Urothelium cell line (cell line): Measurements from ENCODE around the gene PSME4.

Experiments
- DNase-seq: peaks from one replicate; pipeline ENCODE4 v3.0.0; 2011; ENCODE audit warnings: low spot score, mixed read lengths
- FAIRE-seq: peaks from 2 replicates; lab custom pipeline; 2011; peaks lifted over from hg19 to GRCh38; lab: Jason Lieb, UNC

The PSME4 gene, protein sequence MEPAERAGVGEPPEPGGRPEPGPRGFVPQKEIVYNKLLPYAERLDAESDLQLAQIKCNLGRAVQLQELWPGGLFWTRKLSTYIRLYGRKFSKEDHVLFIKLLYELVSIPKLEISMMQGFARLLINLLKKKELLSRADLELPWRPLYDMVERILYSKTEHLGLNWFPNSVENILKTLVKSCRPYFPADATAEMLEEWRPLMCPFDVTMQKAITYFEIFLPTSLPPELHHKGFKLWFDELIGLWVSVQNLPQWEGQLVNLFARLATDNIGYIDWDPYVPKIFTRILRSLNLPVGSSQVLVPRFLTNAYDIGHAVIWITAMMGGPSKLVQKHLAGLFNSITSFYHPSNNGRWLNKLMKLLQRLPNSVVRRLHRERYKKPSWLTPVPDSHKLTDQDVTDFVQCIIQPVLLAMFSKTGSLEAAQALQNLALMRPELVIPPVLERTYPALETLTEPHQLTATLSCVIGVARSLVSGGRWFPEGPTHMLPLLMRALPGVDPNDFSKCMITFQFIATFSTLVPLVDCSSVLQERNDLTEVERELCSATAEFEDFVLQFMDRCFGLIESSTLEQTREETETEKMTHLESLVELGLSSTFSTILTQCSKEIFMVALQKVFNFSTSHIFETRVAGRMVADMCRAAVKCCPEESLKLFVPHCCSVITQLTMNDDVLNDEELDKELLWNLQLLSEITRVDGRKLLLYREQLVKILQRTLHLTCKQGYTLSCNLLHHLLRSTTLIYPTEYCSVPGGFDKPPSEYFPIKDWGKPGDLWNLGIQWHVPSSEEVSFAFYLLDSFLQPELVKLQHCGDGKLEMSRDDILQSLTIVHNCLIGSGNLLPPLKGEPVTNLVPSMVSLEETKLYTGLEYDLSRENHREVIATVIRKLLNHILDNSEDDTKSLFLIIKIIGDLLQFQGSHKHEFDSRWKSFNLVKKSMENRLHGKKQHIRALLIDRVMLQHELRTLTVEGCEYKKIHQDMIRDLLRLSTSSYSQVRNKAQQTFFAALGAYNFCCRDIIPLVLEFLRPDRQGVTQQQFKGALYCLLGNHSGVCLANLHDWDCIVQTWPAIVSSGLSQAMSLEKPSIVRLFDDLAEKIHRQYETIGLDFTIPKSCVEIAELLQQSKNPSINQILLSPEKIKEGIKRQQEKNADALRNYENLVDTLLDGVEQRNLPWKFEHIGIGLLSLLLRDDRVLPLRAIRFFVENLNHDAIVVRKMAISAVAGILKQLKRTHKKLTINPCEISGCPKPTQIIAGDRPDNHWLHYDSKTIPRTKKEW (N-terminal part only)

DNA sequence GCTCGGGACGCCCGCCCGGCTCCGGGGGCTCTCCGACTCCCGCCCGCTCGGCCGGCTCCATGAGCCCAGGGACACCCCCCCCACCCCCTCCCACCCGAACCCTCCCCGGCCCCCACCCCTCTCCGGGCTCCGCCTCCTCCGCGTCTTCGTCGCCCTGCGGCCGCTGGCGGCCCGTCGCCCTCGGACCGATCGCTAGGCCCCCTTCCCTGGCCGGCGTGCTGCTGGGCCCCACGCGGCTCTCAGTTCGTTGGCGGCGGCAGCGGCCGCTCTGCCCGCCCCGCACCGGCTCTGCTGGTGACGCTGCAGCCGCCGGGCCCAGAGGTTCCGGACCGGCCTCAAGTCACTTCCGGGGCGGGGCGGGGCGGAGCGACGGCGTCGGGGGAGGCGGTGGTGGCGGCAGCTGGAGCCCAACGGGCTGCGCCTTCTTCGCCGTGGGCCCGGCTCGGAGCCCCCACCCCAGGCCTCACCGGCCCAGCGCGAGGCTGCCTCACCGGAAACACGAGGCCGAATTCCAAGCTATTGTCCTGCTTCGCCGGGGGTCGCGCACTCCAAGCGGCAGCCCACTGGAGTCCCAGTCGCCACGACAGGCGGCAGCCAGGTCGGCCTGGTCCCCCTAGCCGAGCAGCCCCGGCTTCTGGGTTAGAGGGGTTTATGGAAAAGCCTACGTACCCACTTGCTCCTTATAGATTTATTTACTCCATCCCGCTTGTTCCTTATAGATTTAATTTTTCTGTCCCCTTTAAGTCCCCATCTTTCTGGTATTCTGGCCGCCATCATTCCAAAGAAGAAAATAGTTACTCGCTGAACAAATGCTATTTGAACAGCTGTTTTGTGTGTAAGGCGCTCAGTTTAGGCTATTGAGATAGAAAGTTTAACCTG lies at the start of gene PSME4:
PSME4 (minus strand) TSS at position 270 of the 879 bp plus-strand sequence; CDS start at position 61, 209 bp downstream.
- DNase-seq = peak; percentile 98
- FAIRE-seq = peak; percentile 58

DNA sequence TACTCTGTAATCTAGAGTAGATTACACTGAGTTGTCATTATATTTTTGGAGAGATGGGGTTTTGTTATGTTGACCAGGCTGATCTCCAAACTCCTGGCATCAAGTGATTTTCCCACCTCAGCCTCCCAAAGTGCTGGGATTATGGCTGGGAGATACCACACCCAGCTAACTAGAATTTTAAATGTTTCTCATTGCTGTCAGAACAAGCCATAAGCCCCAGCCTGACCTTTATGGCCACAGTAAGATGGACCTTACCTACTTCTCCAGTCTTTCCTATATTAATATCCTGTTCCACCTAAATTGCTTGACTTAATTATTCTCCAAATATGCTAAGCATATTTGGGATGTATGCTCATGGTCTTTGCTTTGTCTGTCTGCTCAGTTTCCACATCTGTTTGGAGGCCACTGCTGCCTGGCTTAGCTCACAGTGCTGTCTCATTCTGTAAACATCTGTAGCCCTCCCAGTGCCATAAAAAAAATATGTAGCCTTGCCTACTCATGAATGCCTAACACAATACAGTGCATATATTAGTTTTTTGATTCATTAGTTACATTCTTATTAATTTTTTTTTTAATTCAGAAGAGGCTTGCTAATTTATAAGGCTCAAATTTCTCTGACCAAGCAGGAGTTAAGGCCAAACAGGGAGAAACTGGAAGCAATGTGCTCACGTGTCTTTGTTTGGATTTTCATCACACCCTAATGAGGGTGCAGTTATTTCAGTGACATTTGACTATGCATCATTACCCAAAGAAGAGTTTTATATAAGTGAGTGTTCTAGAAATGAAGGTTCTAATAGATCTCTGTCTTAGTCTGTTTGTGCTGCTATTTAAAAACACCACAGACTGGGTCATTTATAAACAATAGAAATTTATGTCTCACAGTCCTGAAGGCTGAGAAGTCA lies 45.3 kb upstream of the PSME4 start:
- no peak for DNase-seq
- no peak for FAIRE-seq

DNA sequence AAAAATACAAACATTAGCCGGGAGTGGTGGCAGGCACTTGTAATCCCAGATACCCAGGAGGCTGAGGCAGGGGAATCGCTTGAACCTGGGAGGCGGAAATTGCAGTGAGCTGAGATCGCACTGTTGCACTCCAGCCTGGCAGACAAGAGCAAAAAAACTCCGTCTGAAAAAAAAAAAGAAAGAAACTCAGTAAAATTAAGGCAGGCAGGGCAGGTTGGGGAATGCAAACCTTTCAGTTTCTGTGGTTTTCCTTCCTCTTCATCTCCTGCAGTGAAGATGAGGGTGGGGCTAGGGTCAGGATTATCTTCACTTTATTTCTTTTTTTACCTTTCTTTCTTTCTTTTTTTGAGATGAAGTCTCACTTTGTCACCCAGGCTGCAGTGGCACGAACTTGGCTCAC lies 43.2 kb upstream of the PSME4 start:
- FAIRE-seq (no peak), DNase-seq (no peak)

DNA sequence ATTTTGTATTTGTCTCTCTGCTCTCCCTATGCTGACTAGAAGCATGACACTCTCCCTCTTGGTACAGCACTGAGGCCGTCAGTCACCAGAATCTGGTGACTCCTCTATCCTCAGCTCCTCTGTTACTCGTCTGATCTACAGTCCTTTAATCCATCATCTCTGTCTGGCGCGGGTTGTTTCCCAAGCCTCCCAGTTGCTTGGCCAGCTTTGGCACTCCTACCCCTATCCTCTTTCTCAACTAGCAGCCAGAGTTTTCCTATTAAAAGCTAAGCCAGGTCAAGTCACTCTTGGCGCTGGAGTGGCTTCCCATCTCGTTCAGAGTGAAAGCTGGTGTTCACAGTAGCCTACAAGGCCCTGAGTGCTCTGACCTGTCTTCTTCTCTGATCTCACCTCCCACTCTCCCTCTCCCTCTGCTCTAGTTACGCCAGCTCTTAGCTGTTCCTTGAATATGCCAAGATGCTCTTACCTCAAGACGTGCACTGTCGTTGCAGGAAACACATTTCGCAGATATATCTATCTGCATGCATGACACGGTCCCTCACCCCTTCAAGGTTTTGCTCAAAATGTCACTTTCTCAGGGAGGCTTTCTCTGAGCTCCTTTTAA lies 41.8 kb upstream of the PSME4 start:
- FAIRE-seq (no peak), DNase-seq (no peak)

DNA sequence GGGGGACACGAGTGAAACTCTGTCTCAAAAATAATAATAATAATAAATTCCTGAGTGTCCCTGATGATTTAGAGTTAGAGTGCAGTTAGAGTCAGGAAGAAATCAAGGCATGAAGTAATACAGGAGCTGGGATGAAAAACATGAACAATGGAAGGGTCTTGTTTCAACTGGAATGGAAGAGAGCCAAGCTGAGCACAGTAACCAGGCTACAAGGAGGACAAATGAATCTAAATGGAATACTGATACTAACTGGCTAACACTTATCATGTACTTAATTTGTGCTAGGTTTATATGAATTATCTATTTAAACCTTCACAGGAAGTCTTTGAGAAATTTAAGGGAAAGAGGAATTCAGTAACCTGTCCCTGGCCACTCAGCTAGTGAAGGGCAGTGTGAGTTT lies 38.8 kb upstream of the PSME4 start:
- DNase-seq (no peak), FAIRE-seq (no peak)

DNA sequence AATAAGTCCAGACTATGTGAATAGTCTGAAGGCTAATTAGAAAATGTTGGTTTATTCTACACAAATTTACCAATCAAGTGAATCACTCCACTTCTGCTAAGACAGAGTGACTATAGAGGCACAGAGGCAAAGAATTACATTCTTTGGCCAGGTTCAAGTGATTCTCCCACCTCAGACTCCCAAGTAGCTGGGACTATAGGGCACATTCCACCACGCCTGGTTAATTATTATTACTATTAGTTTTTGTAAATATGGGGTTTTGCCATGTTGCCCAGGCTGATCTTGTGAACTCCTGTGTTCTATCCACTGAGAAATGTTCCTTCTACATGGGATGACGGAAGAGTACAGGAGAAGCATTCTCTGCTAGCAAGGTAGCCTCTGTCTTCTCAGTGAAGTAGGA lies 37.6 kb upstream of the PSME4 start:
- no peak for FAIRE-seq
- DNase-seq = no peak

DNA sequence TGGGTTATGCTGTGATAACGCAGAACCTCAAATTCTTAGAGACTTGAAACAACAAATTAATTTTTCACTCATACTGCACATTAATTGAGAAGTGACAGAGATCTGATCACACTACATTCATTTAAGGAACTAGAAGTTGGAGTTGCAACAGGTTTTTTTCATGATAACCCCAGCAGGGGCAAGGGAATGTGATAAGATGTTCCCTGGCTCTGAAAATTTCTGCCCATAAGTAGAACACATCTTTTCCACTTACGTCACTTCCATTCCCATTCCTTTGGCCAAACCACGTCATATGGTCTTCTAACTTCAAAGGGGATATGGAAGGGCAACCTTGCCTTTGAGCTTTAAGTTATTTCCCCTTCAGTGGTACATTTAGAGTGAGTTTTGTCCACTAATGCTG lies 29.7 kb upstream of the PSME4 start:
- DNase-seq = no peak

DNA sequence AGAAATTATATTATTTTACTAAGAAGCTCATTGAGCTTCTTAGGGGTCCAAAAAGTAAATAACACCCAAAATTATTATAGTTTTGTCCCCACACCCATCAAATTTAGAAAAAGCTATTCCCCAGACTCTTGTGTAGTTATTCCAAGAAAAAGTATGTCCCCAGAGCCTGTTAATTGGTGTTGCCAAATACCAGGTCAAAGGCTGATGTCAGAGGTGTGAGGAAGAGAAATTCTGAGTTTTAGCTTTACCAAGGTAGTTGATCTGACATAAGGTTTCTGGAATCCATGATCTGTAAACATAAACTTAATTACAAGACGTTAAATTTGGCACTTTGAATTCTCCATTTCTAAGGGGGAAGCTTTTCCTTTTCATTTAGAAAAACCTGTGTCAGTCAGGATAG lies 29.3 kb upstream of the PSME4 start:
- FAIRE-seq (no peak), DNase-seq (no peak)

More for the DNA sequence above, 29.7 kb upstream of the PSME4 start:
- no peak for FAIRE-seq

DNA sequence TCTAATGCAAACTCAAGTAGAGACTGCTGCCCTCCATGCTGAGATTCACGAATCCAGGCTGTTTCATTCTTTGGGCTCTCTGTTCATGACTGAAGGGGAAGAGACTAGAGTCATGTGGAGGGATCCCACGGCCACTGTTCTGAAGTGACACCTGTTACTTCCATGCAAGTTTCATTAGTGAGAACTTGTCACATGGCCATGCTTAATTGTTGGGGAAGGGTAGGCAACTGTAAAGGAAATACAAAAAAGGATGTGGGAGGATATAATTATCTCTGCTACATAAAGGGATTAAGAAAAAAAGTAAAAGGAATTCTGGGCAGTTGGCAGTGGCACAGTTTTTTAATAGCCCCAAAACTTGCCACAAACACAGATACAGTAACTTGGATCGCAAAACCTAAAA lies 28.0 kb upstream of the PSME4 start:
- FAIRE-seq (no peak), DNase-seq (no peak)

DNA sequence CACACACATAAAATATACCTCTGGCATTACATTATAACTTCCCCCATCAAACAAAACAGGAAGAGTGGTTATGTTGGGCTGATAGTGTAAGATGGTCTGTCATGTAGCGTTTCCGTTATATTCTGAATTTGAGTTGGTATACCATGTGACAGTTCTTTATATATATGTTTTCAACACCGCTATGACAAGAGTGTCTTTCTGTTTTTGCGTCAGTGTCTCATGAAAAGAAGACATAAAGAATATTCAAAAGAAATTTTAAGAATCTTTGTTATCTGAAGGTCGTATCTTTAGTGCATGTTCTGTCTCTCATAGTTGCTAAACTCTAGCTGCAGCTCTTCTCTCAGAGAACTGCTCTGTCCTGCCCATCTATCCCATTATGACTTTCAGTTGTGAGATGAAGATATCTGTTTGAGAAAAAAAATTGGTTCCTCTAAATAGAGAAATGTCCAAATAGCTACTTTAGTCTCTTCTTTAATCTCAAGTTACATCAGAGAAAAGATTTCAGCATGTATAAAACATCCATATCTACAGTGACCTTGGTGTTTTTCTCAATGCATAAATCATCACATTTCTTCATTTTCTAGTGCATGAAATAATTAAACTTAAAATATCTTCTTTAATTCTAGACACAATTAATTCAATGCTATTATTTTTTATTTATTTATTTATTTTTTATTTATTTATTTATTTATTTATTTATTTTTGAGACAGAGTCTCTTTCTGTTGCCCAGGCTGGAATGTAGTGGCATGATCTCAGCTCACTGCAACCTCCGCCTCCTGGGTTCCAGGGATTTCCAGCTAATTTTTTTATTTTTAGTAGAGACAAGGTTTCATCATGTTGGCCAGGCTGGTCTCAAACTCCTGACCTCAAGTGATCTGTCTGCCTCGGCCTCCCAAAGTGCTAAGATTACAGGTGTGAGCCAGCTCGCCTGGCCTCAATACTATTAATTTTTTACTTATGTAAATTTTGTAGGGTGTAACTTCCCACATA lies 24.3 kb upstream of the PSME4 start:
- no peak for FAIRE-seq
- DNase-seq = no peak

DNA sequence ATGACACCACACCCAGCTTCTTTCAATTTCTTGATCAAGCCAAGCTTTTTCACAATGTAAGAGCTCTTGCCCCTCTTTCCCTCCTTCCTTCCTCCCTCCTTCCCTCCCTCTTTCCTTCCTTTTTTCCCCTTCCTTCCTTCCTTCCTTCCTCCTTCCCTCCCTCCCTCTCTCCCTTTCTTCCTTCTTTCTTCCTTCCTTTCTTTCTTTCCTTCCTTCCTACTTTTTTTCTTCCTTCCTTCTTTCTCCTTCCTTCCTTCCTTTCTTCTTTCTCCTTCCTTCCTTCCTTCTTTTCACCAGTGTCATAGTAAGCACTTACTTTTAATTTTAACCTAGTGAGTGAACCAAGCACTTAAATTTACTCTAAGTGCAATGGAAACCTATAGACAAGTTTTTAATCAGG lies 21.2 kb upstream of the PSME4 start:
- no peak for DNase-seq
- FAIRE-seq = no peak

DNA sequence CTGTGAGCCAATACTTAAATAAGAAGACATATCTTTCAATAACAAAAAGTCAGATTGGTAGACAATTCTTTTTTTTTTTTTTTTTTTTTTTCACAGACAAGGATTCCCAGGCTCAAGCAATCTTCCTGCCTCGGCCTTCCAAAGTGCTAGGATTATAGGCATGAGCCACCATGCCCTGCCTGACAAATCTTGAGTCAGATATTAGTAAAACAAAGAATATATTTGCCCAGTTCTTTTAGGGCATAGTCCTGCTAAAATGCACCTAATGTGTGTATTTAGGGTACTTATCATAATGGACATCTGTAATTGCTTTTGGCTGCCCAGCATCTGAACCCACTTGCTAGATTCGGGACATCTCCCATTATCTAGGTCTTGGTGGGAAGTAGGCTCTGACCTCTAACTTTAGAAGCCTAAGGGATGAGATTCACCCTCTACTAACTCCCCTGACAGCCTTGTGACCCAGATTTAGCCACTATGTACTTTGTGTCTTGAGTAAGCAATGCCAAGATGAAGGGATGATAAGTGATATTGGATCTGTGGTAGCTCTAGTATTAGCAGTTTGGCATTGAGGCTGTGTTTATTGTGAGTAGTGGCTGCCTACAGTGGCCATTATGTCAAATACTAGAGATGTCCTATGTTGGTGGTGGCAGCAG lies 18.5 kb upstream of the PSME4 start:
- no peak for FAIRE-seq
- no peak for DNase-seq

DNA sequence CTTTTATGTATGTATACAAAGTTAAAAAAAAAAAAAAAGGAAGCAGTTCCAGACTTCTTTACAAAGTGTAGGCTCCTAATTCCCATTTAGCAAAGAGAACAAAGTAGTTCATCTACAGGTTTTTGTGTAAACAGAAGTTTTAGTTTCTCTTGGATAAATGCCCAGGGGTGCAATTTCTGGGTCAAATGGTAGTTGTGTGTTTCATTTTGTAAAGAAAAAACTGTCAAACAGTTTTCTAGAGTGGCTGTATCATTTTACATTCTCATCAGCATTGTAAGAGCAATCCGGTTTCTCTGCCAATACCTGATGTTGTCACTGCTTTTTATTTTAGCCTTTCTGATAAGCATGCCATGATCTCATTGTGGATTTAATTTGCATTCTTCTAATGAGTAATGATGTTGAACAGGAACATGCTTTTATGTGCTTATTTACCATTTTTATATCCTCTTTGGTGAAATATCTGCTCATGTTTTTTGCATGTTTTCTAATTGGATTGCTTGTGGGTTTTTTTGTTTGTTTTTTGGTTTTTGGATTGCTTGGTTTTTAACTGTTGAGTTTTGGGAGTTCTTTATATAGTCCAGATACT lies 16.6 kb upstream of the PSME4 start:
- FAIRE-seq (no peak), DNase-seq (no peak)

DNA sequence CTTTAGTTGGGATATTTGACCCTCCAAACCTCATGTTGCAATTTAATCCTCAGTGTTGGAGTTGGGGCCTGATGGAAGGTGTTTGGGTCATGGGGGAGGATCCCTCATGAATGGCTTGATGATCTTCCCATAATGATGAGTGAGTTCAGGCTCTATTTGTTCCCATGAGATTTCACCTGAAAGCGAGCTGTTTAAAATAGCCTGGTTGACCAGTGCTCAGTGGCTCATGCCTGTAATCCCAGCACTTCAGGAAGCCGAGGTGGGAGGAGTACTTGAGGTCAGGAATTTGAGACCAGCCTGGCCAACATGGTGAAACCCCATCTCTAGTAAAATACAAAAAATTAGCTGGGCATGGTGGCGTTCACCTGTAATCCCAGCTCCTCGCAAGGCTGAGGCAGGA lies 14.9 kb upstream of the PSME4 start:
- no peak for FAIRE-seq

DNA sequence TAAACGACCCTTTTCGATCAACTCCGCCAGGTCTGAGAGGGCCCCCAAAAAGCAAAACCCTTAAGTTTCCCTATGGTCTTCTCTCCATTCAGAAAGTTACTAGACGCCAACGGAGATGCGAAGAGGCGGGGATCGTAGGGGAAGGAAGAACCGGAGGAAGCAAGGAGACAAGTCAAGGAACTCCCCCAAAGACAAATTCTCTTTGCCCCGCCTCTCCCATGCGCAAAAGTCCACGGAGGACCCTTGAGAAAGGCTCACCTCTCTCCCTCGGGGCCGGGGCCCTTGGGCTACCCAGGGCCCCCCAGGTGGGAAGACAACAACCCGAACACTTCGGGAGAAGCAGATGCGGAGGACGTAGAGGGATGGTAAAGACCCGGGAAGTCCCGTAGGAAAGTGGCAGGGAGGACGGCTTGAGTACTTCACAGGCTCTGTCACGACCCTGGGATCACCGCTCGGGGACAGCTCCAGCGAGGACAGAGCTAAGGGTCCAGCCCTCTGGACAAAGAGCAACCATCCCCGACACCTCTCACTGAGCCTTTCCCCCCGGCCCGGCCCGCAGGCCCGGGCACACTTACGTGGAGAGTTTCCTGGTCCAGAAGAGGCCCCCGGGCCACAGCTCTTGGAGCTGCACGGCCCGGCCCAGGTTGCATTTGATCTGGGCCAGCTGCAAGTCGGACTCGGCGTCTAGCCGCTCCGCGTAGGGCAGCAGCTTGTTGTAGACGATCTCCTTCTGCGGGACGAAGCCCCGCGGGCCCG lies 647 bp downstream of the PSME4 start:
- no peak for FAIRE-seq
- peak; percentile 51 for DNase-seq

More for the DNA sequence above, 14.9 kb upstream of the PSME4 start:
- no peak for DNase-seq
